OCI-LY7 (cell line): ENCODE data around the gene INPP5A. TPM values are rescaled to one million over a fixed set of nuclear protein-coding genes. Genes with fewer than 3 reads are reported as not detected.
"Not testable (repeated sequence)": the region's sequence is repeated elsewhere in the genome, so short reads cannot be mapped to it uniquely, and the experiment has no call there.

Experiments used
- BruUV-seq: library from RNA; stranded (reverse); fragments of 400-500 nt; replicated peaks from 2 replicates; lab custom pipeline; 2021; lab: Mats Ljungman, UMichigan
- CTCF ChIA-PET: fragments of 300-600 bp; sonication (Branson Sonifier 250); formaldehyde crosslinking; loops from one replicate; lab custom pipeline; 2022; ENCODE audit warnings: antibody characterized with exemption; ENCODE audit not compliant: unreplicated experiment; lab: Charles Lee
- POLR2A ChIA-PET: fragments of 300-600 bp; sonication (Branson Sonifier 250); formaldehyde crosslinking; loops from one replicate; lab custom pipeline; 2022; ENCODE audit warnings: antibody characterized with exemption; lab: Charles Lee
- DNase-seq: peaks from one replicate; pipeline ENCODE4 v3.0.0-alpha.2; 2015; ENCODE audit warnings: low spot score
- H2AFZ ChIP-seq: fragments of 200-600 bp; sonication (generic), shearing (Covaris generic); 2 replicates; pipeline ENCODE4 v1.6.1; 2014; ENCODE audit warnings: mild to moderate bottlenecking, antibody characterized with exemption, low read length, moderate library complexity
- H3K27ac ChIP-seq: fragments of 200-600 bp; sonication (generic); 2 replicates; pipeline ENCODE4 v1.5.1; 2014; ENCODE audit warnings: mixed run types, low read depth, mild to moderate bottlenecking, moderate library complexity, low read length, inconsistent platforms; ENCODE audit not compliant: poor library complexity, severe bottlenecking
- H3K36me3 ChIP-seq: fragments of 200-600 bp; sonication (generic); 2 replicates; pipeline ENCODE4 v1.6.1; 2014; ENCODE audit warnings: mild to moderate bottlenecking, antibody characterized with exemption, low read length, moderate library complexity, mixed read lengths; ENCODE audit not compliant: insufficient read depth
- H3K4me1 ChIP-seq: fragments of 200-600 bp; sonication (generic); 2 replicates; pipeline ENCODE4 v1.5.1; 2014; ENCODE audit warnings: mild to moderate bottlenecking, low read length; ENCODE audit not compliant: insufficient read depth, poor library complexity, severe bottlenecking
- H3K4me2 ChIP-seq: fragments of 200-600 bp; sonication (generic); 2 replicates; pipeline ENCODE4 v1.6.1; 2014; ENCODE audit warnings: mild to moderate bottlenecking, low read length
- H3K4me3 ChIP-seq: fragments of 200-600 bp; sonication (generic); 2 replicates; pipeline ENCODE4 v1.5.1; 2014; ENCODE audit warnings: mild to moderate bottlenecking, low read depth, low read length; ENCODE audit not compliant: poor library complexity, severe bottlenecking
- H3K79me2 ChIP-seq: fragments of 200-600 bp; sonication (generic); 2 replicates; pipeline ENCODE4 v1.6.1; 2016; ENCODE audit warnings: low read depth, mild to moderate bottlenecking, low read length, moderate library complexity, mixed read lengths; ENCODE audit not compliant: insufficient read depth
- H3K9me2 ChIP-seq: fragments of 200-600 bp; sonication (generic); 2 replicates; pipeline ENCODE4 v1.6.1; 2016; ENCODE audit warnings: mild to moderate bottlenecking, low read length, mixed read lengths; ENCODE audit not compliant: insufficient read depth
- H3K9me3 ChIP-seq: fragments of 200-600 bp; sonication (generic); 2 replicates; pipeline ENCODE4 v1.6.1; 2014; ENCODE audit warnings: mild to moderate bottlenecking, mixed run types, low read length, mixed read lengths
- H4K20me1 ChIP-seq: fragments of 200-600 bp; sonication (generic); 2 replicates; pipeline ENCODE4 v1.6.1; 2014; ENCODE audit warnings: mild to moderate bottlenecking, antibody characterized with exemption, low read length, moderate library complexity, mixed read lengths; ENCODE audit not compliant: insufficient read depth
- EZH2phosphoT487 ChIP-seq: fragments of 200-600 bp; sonication (generic); IDR thresholded peaks from 2 replicates; pipeline ENCODE4 v1.6.1; 2018; ENCODE audit warnings: low read depth, borderline replicate concordance, mild to moderate bottlenecking, mixed run types, antibody characterized with exemption, low read length, moderate library complexity, mixed read lengths
- intact Hi-C: fragments of 100-400 bp; cut with micrococcal nuclease; formaldehyde crosslinking; loops from one replicate; pipeline ENCODE4 v1.10.0; 2022; ENCODE audit not compliant: unreplicated experiment
- total RNA-seq, 2 experiments: library from RNA; depleted of rRNA in 1 of 2; stranded (reverse); fragments of >200 nt in 1 of 2; shearing (Covaris generic) in 1 of 2; gene quantifications; 2 replicates each; pipeline ENCODE4 v1.2.3, GENCODE V29; 2014 to 2022
- TF ChIP-seq, protein P1 (sequence below): fragments of 200-600 bp; sonication (generic); conservative IDR thresholded peaks from 2 replicates; pipeline ENCODE4 v1.5.1; 2014; ENCODE audit warnings: mild to moderate bottlenecking, antibody characterized with exemption, low read length, moderate library complexity, mixed read lengths

Gene INPP5A
- total RNA-seq, 2 experiments from 2014 or later, result 14.5 to 18.4 TPM

- Histone ChIP-seq H4K20me1 (no peaks in the 10 kb centered on the region), H3K27ac (no peak overlapping the region), H3K79me2 (no peaks in the 10 kb centered on the region), H3K4me3 (no peak overlapping the region), H3K4me1 (no peaks in the 10 kb centered on the region), H3K4me2 (no peak overlapping the region), H3K9me2 (no peaks in the 10 kb centered on the region), H3K36me3 (no peaks in the 10 kb centered on the region), H3K9me3 (no peaks in the 10 kb centered on the region), H2AFZ (no peak overlapping the region)
- ChIA-PET POLR2A (no interaction called here), CTCF (no interaction called here)
- TF ChIP-seq EZH2phosphoT487, result no peak
- TF ChIP-seq, protein P1, sequence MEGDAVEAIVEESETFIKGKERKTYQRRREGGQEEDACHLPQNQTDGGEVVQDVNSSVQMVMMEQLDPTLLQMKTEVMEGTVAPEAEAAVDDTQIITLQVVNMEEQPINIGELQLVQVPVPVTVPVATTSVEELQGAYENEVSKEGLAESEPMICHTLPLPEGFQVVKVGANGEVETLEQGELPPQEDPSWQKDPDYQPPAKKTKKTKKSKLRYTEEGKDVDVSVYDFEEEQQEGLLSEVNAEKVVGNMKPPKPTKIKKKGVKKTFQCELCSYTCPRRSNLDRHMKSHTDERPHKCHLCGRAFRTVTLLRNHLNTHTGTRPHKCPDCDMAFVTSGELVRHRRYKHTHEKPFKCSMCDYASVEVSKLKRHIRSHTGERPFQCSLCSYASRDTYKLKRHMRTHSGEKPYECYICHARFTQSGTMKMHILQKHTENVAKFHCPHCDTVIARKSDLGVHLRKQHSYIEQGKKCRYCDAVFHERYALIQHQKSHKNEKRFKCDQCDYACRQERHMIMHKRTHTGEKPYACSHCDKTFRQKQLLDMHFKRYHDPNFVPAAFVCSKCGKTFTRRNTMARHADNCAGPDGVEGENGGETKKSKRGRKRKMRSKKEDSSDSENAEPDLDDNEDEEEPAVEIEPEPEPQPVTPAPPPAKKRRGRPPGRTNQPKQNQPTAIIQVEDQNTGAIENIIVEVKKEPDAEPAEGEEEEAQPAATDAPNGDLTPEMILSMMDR, result no peak
- DNase-seq, result no peak
- intact Hi-C loops, result no loop called here
- no TSS peak for BruUV-seq
Measured at GRCh38 chr10:132796846-132797245, 259.3 kb downstream of the INPP5A start.

DNA sequence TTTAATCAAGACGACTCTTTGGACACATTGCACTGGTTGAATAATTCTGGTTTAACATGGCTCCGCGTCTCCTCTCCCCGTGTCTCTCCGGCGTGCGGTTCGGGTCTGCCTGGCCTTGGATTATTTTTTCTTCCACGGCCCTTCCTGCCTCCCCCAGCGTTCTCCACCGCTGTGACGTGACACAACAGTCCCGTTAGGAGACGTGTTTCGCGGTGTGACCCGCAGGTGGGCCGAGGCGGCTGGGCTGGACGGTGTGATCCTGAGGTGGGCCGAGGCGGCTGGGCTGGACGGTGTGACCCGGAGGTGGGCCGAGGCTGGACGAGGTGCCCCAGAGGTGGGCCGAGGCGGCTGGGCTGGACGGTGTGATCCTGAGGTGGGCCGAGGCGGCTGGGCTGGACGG, 260.4 kb downstream of the INPP5A start:
- H3K4me3 ChIP-seq, H3K9me2 ChIP-seq, CTCF ChIA-PET, H3K36me3 ChIP-seq, POLR2A ChIA-PET, H3K79me2 ChIP-seq, BruUV-seq, H3K4me2 ChIP-seq, H3K9me3 ChIP-seq, H3K27ac ChIP-seq, intact Hi-C loops, H3K4me1 ChIP-seq, DNase-seq, H2AFZ ChIP-seq, H4K20me1 ChIP-seq: not testable (repeated sequence)

DNA sequence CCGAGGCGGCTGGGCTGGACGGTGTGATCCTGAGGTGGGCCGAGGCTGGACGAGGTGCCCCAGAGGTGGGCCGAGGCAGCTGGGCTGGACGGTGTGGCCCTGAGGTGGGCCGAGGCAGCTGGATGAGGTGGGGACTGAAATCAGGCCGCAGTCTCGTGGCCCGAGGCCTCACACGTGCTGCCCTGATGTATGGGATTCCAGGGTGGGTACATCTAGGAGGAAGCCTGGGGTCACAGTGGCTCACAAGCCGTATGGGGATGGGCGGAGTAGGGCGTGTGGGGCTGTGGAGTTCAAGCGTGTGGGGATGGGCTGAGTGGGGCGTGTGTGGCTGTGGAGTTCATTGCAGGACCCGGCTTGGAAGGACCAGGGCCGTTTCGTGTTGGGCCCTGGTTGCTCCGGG, 260.8 kb downstream of the INPP5A start:
- Histone ChIP-seq H3K9me2 (no peaks in the 10 kb centered on the region), H3K4me1 (no peaks in the 10 kb centered on the region), H3K79me2 (no peaks in the 10 kb centered on the region), H4K20me1 (no peaks in the 10 kb centered on the region), H3K4me2 (no peak overlapping the region), H3K9me3 (no peaks in the 10 kb centered on the region), H3K27ac (no peak overlapping the region), H3K4me3 (no peak overlapping the region), H3K36me3 (no peaks in the 10 kb centered on the region), H2AFZ (no peak overlapping the region)
- intact Hi-C loops, result no loop called here
- BruUV-seq, result no TSS peak
- no peak for DNase-seq
- POLR2A ChIA-PET, result no interaction called here
- CTCF ChIA-PET, result no interaction called here
- TF ChIP-seq, protein P1, result no peak
- no peak for TF ChIP-seq EZH2phosphoT487
